Stimulated activated CD8-positive, alpha-beta memory T cell treated with anti-CD3 and anti-CD28 coated beads, Interleukin-15, amount 100 ng/mL, for 48 hours (primary cell): ENCODE results near the gene UBE2L5.
"Not testable (repeated sequence)": the region's sequence is repeated elsewhere in the genome, so short reads cannot be mapped to it uniquely, and the experiment has no call there.

ENCODE experiments used
- DNase-seq, 2 donors: peaks; one replicate each; pipeline ENCODE4 v3.0.0-alpha.2; 2020; ENCODE audit warnings: low read depth in 2 of 2

UBE2L5 gene

GRCh38 chr13:30438286-30438685, 16.0 kb downstream of the UBE2L5 start:
- no peak for DNase-seq

GRCh38 chr13:30440910-30441703, 18.8 kb downstream of the UBE2L5 start:
- no peak for DNase-seq

GRCh38 chr13:30442926-30443325, 20.6 kb downstream of the UBE2L5 start:
- no peak for DNase-seq

- DNase-seq: not testable (repeated sequence)
Observed at GRCh38 chr13:30443491-30443890, 21.2 kb downstream of the UBE2L5 start.

- no peak for DNase-seq
Observed at GRCh38 chr13:30443957-30444404, 21.7 kb downstream of the UBE2L5 start.

- no peak for DNase-seq
Observed at GRCh38 chr13:30446126-30446500, 23.8 kb downstream of the UBE2L5 start.

- DNase-seq: no peak
Observed at GRCh38 chr13:30448441-30448840, 26.1 kb downstream of the UBE2L5 start.

- DNase-seq: no peak
Observed at GRCh38 chr13:30450066-30450465, 27.8 kb downstream of the UBE2L5 start.

GRCh38 chr13:30451476-30451875, 29.2 kb downstream of the UBE2L5 start:
- not testable (repeated sequence) for DNase-seq

GRCh38 chr13:30453727-30454126, 31.4 kb downstream of the UBE2L5 start:
- no peak for DNase-seq

- DNase-seq: no peak
Observed at GRCh38 chr13:30454991-30455390, 32.7 kb downstream of the UBE2L5 start.

GRCh38 chr13:30456290-30456689, 34.0 kb downstream of the UBE2L5 start:
- DNase-seq: no peak

GRCh38 chr13:30457306-30457891, 35.1 kb downstream of the UBE2L5 start:
- DNase-seq: no peak

- not testable (repeated sequence) for DNase-seq
Observed at GRCh38 chr13:30461279-30462066, 39.2 kb downstream of the UBE2L5 start.

- peak; percentile 56 to 59 for DNase-seq
Observed at GRCh38 chr13:30463787-30464495, 41.6 kb downstream of the UBE2L5 start.

- peak; percentile 65 to 66 for DNase-seq
Observed at GRCh38 chr13:30464496-30465342, 42.4 kb downstream of the UBE2L5 start.

- DNase-seq: no peak
Observed at GRCh38 chr13:30465343-30465592, 43.0 kb downstream of the UBE2L5 start.

- peak; percentile 92 to 95 for DNase-seq
Observed at GRCh38 chr13:30465593-30466357, 43.5 kb downstream of the UBE2L5 start, which contains the start of gene HMGB1. TSS of gene HMGB1 (minus strand) at chr13:30465936. CDS start at chr13:30463680, 2,256 bp downstream.

- peak in 1 of 2 donors; percentile 15 for DNase-seq
Observed at GRCh38 chr13:30466358-30466714, 44.0 kb downstream of the UBE2L5 start.

GRCh38 chr13:30466841-30467252, 44.6 kb downstream of the UBE2L5 start:
- no peak for DNase-seq
